ENCODE results near the gene CD53. TPM values are rescaled to one million over a fixed set of nuclear protein-coding genes. Genes with fewer than 3 reads are reported as not detected.
"Not testable (repeated sequence)": the region's sequence is repeated elsewhere in the genome, so short reads cannot be mapped to it uniquely, and the experiment has no call there.

CD53 gene, protein sequence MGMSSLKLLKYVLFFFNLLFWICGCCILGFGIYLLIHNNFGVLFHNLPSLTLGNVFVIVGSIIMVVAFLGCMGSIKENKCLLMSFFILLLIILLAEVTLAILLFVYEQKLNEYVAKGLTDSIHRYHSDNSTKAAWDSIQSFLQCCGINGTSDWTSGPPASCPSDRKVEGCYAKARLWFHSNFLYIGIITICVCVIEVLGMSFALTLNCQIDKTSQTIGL
- total RNA-seq: not detected in 2 replicates

DNA sequence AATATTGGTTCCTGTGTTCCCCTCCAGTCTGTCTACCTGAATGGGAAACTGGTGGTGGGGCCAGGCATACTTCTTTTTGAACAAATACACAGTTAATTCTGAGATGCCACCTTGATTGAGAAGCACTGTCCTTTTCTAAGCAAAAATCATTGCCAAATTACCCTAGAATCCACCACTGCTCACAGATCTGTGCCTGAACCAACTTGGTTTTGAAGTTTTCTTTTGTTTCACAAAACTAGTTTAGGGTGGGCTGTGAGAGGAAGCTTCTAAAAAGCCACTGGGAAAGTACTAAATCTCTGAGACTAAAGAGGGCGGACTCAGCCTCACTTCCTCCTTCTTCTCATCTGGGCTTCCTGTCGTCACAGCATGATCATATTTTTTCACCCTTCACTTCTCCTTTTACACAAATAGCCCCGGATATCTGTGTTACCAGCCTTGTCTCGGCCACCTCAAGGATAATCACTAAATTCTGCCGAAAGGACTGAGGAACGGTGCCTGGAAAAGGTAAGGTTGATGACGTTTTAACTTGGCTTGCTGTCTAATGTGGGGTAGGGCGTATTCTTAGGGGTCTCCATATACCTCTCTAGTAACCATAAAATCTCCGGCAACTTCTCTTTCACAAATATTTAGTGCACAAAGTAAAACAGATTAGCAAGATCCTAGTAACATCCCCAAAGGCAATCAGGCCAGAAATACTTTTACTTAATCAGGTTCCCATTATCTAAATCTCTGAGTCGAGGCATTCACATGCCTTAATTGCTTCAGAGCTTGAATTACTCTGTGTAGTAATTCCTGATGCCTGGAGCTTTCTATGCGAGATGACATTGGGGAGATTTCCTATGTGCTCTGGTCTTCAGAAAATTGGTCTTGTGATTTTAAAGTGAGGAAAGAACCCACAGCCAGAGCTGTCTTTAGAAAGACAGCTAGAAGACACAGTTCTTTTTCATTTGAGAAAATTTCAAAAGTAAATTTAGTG lies at the start of gene CD53:
CD53 (plus strand) TSS at position 404 of the 976 bp plus-strand sequence. CDS start 18,261 bp downstream, outside the sequence.
- FAIRE-seq: no peak

DNA sequence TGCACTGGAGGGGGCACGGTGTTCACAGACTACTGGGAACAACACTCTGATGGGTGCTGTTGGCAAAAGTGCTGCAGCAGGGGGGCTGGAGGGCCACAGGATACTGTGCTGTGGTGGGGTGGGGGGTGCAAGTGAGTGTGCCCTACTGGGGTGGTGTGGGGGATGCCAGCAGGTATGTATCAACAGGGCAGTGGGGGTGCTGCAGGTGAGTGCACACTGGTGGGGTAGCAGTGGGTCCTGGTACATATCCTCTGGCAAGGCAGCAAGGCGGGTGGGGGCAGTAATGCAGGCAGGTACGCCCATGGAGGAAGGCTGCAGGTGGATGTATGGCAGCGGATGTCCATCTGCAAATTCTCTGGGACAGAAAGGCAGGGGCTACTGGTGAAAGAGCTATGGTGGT lies 48.8 kb upstream of the CD53 start:
- FAIRE-seq: no peak
- H3K27me3 ChIP-seq (ENCODE audit: control insufficient read depth, insufficient read depth, low read length): no peaks in the 10 kb centered on the region
- no peak overlapping the region for H3K4me3 ChIP-seq (ENCODE audit: low read depth, low read length)
- no peak for DNase-seq (ENCODE audit: low read depth)
- TF ChIP-seq, protein P1, sequence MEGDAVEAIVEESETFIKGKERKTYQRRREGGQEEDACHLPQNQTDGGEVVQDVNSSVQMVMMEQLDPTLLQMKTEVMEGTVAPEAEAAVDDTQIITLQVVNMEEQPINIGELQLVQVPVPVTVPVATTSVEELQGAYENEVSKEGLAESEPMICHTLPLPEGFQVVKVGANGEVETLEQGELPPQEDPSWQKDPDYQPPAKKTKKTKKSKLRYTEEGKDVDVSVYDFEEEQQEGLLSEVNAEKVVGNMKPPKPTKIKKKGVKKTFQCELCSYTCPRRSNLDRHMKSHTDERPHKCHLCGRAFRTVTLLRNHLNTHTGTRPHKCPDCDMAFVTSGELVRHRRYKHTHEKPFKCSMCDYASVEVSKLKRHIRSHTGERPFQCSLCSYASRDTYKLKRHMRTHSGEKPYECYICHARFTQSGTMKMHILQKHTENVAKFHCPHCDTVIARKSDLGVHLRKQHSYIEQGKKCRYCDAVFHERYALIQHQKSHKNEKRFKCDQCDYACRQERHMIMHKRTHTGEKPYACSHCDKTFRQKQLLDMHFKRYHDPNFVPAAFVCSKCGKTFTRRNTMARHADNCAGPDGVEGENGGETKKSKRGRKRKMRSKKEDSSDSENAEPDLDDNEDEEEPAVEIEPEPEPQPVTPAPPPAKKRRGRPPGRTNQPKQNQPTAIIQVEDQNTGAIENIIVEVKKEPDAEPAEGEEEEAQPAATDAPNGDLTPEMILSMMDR (IDR thresholded peaks at IDR 0.05; ENCODE audit: insufficient read depth, low read length, severe bottlenecking): no peak
- H3K36me3 ChIP-seq (ENCODE audit: control insufficient read depth, insufficient read depth, low read length): no peaks in the 10 kb centered on the region

More for the DNA sequence above, at the start of gene CD53:
- no peaks in the 10 kb centered on the region for H3K36me3 ChIP-seq (ENCODE audit: control insufficient read depth, insufficient read depth, low read length)
- no peak within 1 kb of the TSS for H3K4me3 ChIP-seq (ENCODE audit: low read depth, low read length)
- no peaks in the 10 kb centered on the region for H3K27me3 ChIP-seq (ENCODE audit: control insufficient read depth, insufficient read depth, low read length)
- DNase-seq (ENCODE audit: low read depth): no peak
- TF ChIP-seq, protein P1 (IDR thresholded peaks at IDR 0.05; ENCODE audit: insufficient read depth, low read length, severe bottlenecking): no peak

DNA sequence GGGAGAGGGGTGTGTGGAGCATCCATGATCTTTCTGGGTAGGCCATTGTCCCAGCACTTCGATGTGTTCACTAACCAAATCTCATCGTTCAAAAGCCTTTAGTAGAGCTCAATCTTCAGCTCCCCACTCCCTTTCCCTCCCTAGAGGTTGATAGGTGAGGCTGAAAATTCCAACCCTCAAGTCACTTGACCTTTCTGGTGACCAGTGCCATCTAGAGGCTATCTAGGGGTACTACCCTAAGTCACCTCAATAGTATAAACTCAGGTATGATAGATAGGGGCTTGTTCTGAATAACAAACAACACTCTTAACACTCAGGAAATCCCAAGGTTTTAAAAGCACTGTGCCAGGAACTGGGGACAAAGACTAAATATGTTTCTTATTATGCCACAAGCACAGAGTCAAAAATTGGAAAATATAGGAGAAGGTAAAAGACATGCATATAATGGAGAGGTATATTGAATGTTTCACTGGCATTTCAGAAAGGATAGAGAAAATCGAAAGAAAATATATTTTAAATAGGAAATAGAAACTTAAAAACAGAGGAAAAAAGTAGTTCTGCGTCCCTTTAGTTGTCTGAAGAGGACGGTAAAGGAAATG lies 42.9 kb upstream of the CD53 start:
- no peak overlapping the region for H3K4me3 ChIP-seq (ENCODE audit: low read depth, low read length)
- no peaks in the 10 kb centered on the region for H3K27me3 ChIP-seq (ENCODE audit: control insufficient read depth, insufficient read depth, low read length)
- DNase-seq (ENCODE audit: low read depth) (peak; percentile 58), FAIRE-seq (no peak)
- no peaks in the 10 kb centered on the region for H3K36me3 ChIP-seq (ENCODE audit: control insufficient read depth, insufficient read depth, low read length)
- TF ChIP-seq, protein P1 (IDR thresholded peaks at IDR 0.05; ENCODE audit: insufficient read depth, low read length, severe bottlenecking): peak; percentile 70

DNA sequence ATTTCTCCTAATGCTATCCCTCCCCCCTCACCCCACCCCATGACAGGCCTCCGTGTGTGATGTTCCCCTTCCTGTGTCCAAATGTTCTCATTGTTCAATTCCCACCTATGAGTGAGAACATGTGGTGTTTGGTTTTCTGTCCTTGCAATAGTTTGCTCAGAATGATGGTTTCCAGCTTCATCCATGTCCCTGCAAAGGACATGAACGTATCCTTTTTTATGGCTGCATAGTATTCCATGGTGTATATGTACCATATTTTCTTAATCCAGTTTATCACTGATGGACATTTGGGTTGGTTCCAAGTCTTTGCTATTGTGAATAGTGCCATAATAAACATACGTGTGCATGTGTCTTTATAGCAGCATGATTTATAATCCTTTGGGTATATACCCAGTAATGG lies 39.2 kb upstream of the CD53 start:
- FAIRE-seq; H3K4me3 ChIP-seq (ENCODE audit: low read depth, low read length); H3K27me3 ChIP-seq (ENCODE audit: control insufficient read depth, insufficient read depth, low read length); DNase-seq (ENCODE audit: low read depth); H3K36me3 ChIP-seq (ENCODE audit: control insufficient read depth, insufficient read depth, low read length): not testable (repeated sequence)

- DNase-seq (ENCODE audit: low read depth) (no peak), FAIRE-seq (no peak)
- no peak overlapping the region for H3K4me3 ChIP-seq (ENCODE audit: low read depth, low read length)
- H3K36me3 ChIP-seq (ENCODE audit: control insufficient read depth, insufficient read depth, low read length): no peaks in the 10 kb centered on the region
- no peaks in the 10 kb centered on the region for H3K27me3 ChIP-seq (ENCODE audit: control insufficient read depth, insufficient read depth, low read length)
- TF ChIP-seq, protein P1 (IDR thresholded peaks at IDR 0.05; ENCODE audit: insufficient read depth, low read length, severe bottlenecking): no peak
Measured at GRCh38 chr1:110846861-110847260, 26.1 kb upstream of the CD53 start.

- TF ChIP-seq, protein P1 (IDR thresholded peaks at IDR 0.05; ENCODE audit: insufficient read depth, low read length, severe bottlenecking): no peak
- peaks cover 2% of the 10 kb centered on the region for H3K27me3 ChIP-seq (ENCODE audit: control insufficient read depth, insufficient read depth, low read length)
- FAIRE-seq: no peak
- H3K4me3 ChIP-seq (ENCODE audit: low read depth, low read length): no peak overlapping the region
- no peak for DNase-seq (ENCODE audit: low read depth)
- no peaks in the 10 kb centered on the region for H3K36me3 ChIP-seq (ENCODE audit: control insufficient read depth, insufficient read depth, low read length)
Measured at GRCh38 chr1:110850145-110850544, 22.8 kb upstream of the CD53 start.
